ENCODE results near the gene PHF12. TPM values are rescaled to one million over a fixed set of nuclear protein-coding genes. Genes with fewer than 3 reads are reported as not detected.

Gene PHF12
- total RNA-seq, 1 donor from 2014 or later, result 40.0 TPM

- Histone ChIP-seq H3K36me3 (no peaks in the 10 kb centered on the region), H3K4me1 (peaks cover 19% of the 10 kb centered on the region), H3K4me3 (no peak overlapping the region), H3K27ac (no peak overlapping the region), H3K9me3 (no peaks in the 10 kb centered on the region), H3K27me3 (no peaks in the 10 kb centered on the region)
- DNase-seq, result no peak
- intact Hi-C loops (cut with DNase I), result no loop called here
- TF ChIP-seq CTCF (IDR thresholded peaks at IDR 0.05), result no peak
- no peak for ATAC-seq
Observed at GRCh38 chr17:28968914-28969295, 17.6 kb upstream of the PHF12 start.

- intact Hi-C loops (cut with DNase I), result no loop called here
- no peaks in the 10 kb centered on the region for H3K36me3 ChIP-seq
- peaks cover 14% of the 10 kb centered on the region for H3K4me1 ChIP-seq
- H3K4me3 ChIP-seq, result no peak overlapping the region
- ATAC-seq (no peak), DNase-seq (no peak)
- H3K27ac ChIP-seq, result no peak overlapping the region
- H3K9me3 ChIP-seq, result no peaks in the 10 kb centered on the region
- H3K27me3 ChIP-seq, result no peaks in the 10 kb centered on the region
- TF ChIP-seq CTCF (IDR thresholded peaks at IDR 0.05), result no peak
Observed at GRCh38 chr17:28968231-28968913, 17.1 kb upstream of the PHF12 start.

- ATAC-seq (peak; percentile 30), DNase-seq (no peak)
- intact Hi-C loops (cut with DNase I), result loop anchor here (2.0 kb wide), 1 partner anchor 143 kb away; no protein-coding TSS in a partner anchor
- H3K9me3 ChIP-seq, result no peaks in the 10 kb centered on the region
- peaks cover 12% of the 10 kb centered on the region for H3K4me1 ChIP-seq
- no peak overlapping the region for H3K4me3 ChIP-seq
- TF ChIP-seq CTCF (IDR thresholded peaks at IDR 0.05), result no peak
- no peak overlapping the region for H3K27ac ChIP-seq
- no peaks in the 10 kb centered on the region for H3K27me3 ChIP-seq
- no peaks in the 10 kb centered on the region for H3K36me3 ChIP-seq
Observed at GRCh38 chr17:28967221-28968135, 16.2 kb upstream of the PHF12 start.

GRCh38 chr17:28963841-28964240 is 12.5 kb upstream of the PHF12 start:
- Histone ChIP-seq H3K4me1 (no peaks in the 10 kb centered on the region), H3K27me3 (no peaks in the 10 kb centered on the region), H3K36me3 (no peaks in the 10 kb centered on the region), H3K4me3 (no peak overlapping the region), H3K27ac (no peak overlapping the region), H3K9me3 (no peaks in the 10 kb centered on the region)
- TF ChIP-seq CTCF (IDR thresholded peaks at IDR 0.05), result no peak
- ATAC-seq (no peak), DNase-seq (peak; percentile 49)
- intact Hi-C loops (cut with DNase I), result no loop called here

- intact Hi-C loops (cut with DNase I), result no loop called here
- no peaks in the 10 kb centered on the region for H3K36me3 ChIP-seq
- DNase-seq, result peak; percentile 11
- no peak overlapping the region for H3K27ac ChIP-seq
- no peaks in the 10 kb centered on the region for H3K9me3 ChIP-seq
- TF ChIP-seq CTCF (IDR thresholded peaks at IDR 0.05), result no peak
- H3K27me3 ChIP-seq, result no peaks in the 10 kb centered on the region
- H3K4me1 ChIP-seq, result no peaks in the 10 kb centered on the region
- no peak for ATAC-seq
- H3K4me3 ChIP-seq, result no peak overlapping the region
Observed at GRCh38 chr17:28963055-28963611, 11.8 kb upstream of the PHF12 start.
